Tibial artery (tissue), 4 donors: ENCODE results near the gene POFUT2.
A peak's percentile ranks its signal among the peaks of the same experiment; 100 is the strongest.

Source experiments
- DNase-seq, 2 donors: peaks; one replicate each; pipeline ENCODE4 v3.0.0-alpha.2; 2019
- H3K27ac ChIP-seq, 2 donors: fragments of 200-600 bp; sonication (generic) in 1 of 2; 1 replicate in 1 of 2; 2 replicates in 1 of 2; pipeline ENCODE4 v1.5.1; 2018 to 2019; ENCODE audit warnings: mild to moderate bottlenecking in 1 of 2
- H3K27me3 ChIP-seq, 2 donors: fragments of 200-600 bp; sonication (generic) in 1 of 2; one replicate each; pipeline versions ENCODE4 v1.5.1 to v1.6.0; 2016 to 2019
- H3K36me3 ChIP-seq, 3 donors: fragments of 200-600 bp; sonication (generic) in 2 of 3; one replicate each; pipeline ENCODE4 v1.5.1; 2016 to 2019; ENCODE audit warnings: mild to moderate bottlenecking in 2 of 3
- H3K4me1 ChIP-seq, 4 donors: fragments of 200-600 bp; sonication (generic) in 2 of 4; 1 replicate in 3 of 4; 2 replicates in 1 of 4; pipeline ENCODE4 v1.5.1; 2016 to 2019
- H3K4me3 ChIP-seq, 2 donors: fragments of 200-600 bp; sonication (generic) in 1 of 2; 1 replicate in 1 of 2; 2 replicates in 1 of 2; pipeline ENCODE4 v1.5.1; 2018 to 2019; ENCODE audit warnings: mild to moderate bottlenecking in 2 of 2
- H3K9me3 ChIP-seq, 3 donors: fragments of 200-600 bp; sonication (generic) in 1 of 3; one replicate each; pipeline ENCODE4 v1.5.1; 2016 to 2019
- intact Hi-C: fragments of 100-400 bp; cut with DNase I; formaldehyde crosslinking; loops from one replicate; pipeline ENCODE4 v1.15.0; 2023; ENCODE audit warnings: low total_unique reads
- TF ChIP-seq, protein P1 (sequence below), 2 experiments: fragments of 200-600 bp in 1 of 2; fragments of 450-650 bp in 1 of 2; IDR thresholded peaks; one replicate each; pipeline ENCODE4 v1.5.1; 2017 to 2019; ENCODE audit warnings: antibody characterized with exemption in 2 of 2, mild to moderate bottlenecking in 1 of 2, moderate library complexity in 1 of 2

The POFUT2 gene, protein sequence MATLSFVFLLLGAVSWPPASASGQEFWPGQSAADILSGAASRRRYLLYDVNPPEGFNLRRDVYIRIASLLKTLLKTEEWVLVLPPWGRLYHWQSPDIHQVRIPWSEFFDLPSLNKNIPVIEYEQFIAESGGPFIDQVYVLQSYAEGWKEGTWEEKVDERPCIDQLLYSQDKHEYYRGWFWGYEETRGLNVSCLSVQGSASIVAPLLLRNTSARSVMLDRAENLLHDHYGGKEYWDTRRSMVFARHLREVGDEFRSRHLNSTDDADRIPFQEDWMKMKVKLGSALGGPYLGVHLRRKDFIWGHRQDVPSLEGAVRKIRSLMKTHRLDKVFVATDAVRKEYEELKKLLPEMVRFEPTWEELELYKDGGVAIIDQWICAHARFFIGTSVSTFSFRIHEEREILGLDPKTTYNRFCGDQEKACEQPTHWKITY

DNA sequence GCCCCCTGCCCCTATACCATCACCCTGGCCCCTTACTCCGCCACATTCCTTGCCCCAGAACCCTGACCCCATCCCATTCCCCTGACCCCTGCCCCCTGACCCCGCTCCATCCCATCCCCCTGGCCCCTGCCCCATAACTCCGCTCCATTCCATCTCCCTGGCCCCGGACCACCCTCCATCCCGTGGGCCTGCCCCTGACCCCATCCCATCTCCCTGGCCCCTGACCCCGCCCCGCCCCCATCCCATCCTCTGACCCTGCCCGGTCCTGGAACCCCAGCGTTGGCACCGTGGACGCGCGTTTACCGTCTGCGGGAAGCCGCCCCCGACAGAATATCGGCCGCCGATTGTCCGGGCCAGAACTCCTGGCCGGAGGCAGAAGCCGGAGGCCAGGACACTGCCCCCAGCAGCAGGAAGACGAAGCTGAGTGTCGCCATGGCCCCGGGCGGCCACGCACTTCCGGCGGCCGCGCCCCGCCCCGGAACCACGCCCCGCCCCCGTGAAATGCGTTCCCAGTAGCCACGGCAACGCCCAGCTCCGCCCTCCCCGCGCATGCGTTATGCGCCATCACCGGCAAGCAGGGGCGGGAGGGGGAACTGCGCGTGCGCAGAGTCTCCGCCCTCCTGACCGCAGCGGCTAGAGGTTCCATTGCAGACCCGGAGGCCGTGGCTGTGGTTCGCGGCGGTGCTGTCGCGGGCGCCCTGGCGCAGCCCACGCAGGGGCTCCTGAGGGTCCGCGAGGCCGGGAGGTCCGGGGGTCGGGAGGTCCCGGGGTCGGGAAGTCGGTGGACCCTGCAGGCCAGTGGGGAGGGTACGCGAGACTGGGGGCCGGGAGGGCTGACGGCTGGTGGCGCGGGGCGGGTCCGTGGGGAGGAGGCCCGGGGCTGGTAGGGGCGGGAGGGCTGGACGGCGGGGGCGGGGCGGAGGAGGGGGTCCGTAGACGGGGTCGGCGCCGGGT, at the start of gene POFUT2:
Gene POFUT2, minus strand, starts transcription at position 458 of the 954 bp plus-strand sequence. Its CDS starts 24 bp downstream, at position 434.
- TF ChIP-seq, protein P1, sequence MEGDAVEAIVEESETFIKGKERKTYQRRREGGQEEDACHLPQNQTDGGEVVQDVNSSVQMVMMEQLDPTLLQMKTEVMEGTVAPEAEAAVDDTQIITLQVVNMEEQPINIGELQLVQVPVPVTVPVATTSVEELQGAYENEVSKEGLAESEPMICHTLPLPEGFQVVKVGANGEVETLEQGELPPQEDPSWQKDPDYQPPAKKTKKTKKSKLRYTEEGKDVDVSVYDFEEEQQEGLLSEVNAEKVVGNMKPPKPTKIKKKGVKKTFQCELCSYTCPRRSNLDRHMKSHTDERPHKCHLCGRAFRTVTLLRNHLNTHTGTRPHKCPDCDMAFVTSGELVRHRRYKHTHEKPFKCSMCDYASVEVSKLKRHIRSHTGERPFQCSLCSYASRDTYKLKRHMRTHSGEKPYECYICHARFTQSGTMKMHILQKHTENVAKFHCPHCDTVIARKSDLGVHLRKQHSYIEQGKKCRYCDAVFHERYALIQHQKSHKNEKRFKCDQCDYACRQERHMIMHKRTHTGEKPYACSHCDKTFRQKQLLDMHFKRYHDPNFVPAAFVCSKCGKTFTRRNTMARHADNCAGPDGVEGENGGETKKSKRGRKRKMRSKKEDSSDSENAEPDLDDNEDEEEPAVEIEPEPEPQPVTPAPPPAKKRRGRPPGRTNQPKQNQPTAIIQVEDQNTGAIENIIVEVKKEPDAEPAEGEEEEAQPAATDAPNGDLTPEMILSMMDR (IDR thresholded peaks at IDR 0.05): peak in 1 of 2 experiments; percentile 20
- H3K4me1 ChIP-seq: peaks cover 0 to 44% (median 36%) of the 10 kb centered on the region in 4 donors
- H3K9me3 ChIP-seq: no peaks in the 10 kb centered on the region
- no peaks in the 10 kb centered on the region for H3K27me3 ChIP-seq
- H3K27ac ChIP-seq: peak within 1 kb of the TSS; percentile 84 to 90
- intact Hi-C loops: loop anchor here (10.0 kb wide), 1 partner anchor 343 kb away; the partner anchor contains the start of gene SLX9
- H3K4me3 ChIP-seq: peak within 1 kb of the TSS; percentile 79 to 81
- H3K36me3 ChIP-seq: peaks cover 28 to 34% (median 34%) of the 10 kb centered on the region in 3 donors
- peak; percentile 95 to 98 for DNase-seq

DNA sequence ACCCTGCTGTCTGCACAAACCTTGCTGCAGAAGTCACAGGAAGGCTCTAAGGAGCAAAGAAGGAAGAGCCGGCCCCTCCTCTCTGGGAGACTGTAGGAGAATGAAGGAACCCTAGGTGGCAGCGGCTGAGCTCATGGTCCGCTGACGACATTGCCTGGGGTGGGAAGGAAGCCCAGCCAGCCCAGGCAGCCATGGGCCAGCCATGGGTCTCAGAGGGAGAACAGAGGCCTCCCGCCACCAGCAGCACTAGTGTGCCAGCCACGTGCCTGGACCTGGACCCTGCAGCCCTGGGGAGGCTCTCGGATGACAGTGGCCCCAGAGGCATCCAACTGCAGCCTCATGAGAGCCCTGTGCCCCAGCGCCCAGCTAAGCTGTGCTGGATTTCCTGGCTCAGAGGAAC, 49.2 kb upstream of the POFUT2 start:
- no peaks in the 10 kb centered on the region for H3K27me3 ChIP-seq
- intact Hi-C loops: no loop called here
- no peaks in the 10 kb centered on the region for H3K9me3 ChIP-seq
- TF ChIP-seq, protein P1 (IDR thresholded peaks at IDR 0.05): no peak
- DNase-seq: peak in 1 of 2 donors; percentile 92
- H3K4me1 ChIP-seq: peaks cover 0 to 22% (median 5%) of the 10 kb centered on the region in 4 donors
- H3K36me3 ChIP-seq: no peaks in the 10 kb centered on the region
- no peak overlapping the region for H3K4me3 ChIP-seq
- peak overlapping the region; percentile 7 to 46 for H3K27ac ChIP-seq

DNA sequence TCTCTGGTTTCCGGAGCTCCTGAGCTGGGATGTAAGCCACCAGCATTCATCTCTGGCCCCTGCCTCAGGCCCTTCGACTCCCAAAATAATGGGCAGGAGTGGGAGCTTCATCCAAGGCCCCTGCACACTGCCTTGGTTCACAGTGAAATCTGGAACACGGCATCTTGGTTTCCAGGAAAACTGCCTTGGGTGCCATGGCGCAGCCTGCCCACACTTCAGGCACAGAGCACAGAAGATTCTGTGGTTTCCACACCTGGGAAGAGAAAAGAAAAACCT, 48.8 kb upstream of the POFUT2 start:
- Histone ChIP-seq H3K4me1 (peaks cover 0 to 24% (median 6%) of the 10 kb centered on the region in 4 donors), H3K36me3 (no peaks in the 10 kb centered on the region)
- intact Hi-C loops: no loop called here

DNA sequence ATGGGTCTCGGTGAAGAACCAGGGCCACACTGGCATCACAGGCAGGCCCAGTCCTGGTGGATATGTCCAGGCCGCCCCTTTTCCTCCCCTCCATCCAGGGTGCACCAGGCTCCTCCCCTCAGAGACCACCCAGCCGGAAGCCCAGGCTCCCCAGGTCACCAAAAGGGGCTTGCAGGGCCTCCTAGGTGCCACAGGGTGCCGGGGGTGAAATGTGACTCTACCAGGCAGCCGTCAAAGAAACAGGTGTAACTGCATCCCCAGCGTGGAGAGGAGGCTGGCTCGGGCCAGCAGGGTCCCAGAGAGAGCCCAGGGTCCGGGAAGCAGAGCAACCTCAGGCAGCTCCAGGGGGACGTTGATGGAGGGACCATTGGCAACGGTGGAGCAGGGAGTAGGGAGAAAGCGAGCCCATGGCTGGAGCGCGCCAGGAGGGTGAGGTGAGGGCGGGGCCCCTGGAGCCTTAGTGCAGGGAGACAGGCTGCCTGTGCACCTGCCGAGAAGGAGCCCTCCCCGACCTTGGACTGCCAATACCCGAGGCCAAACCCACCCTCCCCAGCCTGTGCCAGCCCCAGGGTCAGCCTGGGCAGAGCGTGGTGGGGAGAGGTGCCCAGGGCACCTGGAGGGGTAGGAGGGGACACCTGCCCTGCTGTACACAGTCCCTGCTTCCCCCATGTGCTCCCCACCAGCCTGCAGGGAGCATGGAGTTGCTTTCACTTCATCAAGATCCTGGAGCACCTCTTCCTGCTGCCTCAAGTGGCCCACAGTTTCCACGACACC, 48.3 kb upstream of the POFUT2 start:
- H3K9me3 ChIP-seq: no peaks in the 10 kb centered on the region

More for the DNA sequence above, 48.8 kb upstream of the POFUT2 start:
- H3K27me3 ChIP-seq: no peaks in the 10 kb centered on the region
- peak overlapping the region; percentile 7 to 46 for H3K27ac ChIP-seq
- H3K9me3 ChIP-seq: no peaks in the 10 kb centered on the region
- TF ChIP-seq, protein P1 (IDR thresholded peaks at IDR 0.05): no peak
- DNase-seq: peak in 1 of 2 donors; percentile 61
- H3K4me3 ChIP-seq: no peak overlapping the region

More for the DNA sequence above, 48.3 kb upstream of the POFUT2 start:
- intact Hi-C loops: no loop called here
- Histone ChIP-seq H3K27ac (peak overlapping the region in 1 of 2 donors; percentile 46), H3K4me3 (no peak overlapping the region), H3K27me3 (no peaks in the 10 kb centered on the region), H3K4me1 (peaks cover 0 to 26% (median 6%) of the 10 kb centered on the region in 4 donors), H3K36me3 (no peaks in the 10 kb centered on the region)
- peak in 1 of 2 donors; percentile 63 for DNase-seq
- TF ChIP-seq, protein P1 (IDR thresholded peaks at IDR 0.05): no peak
